ENCODE results near the gene APEX1. TPM values are rescaled to one million over a fixed set of nuclear protein-coding genes. Genes with fewer than 3 reads are reported as not detected.

APEX1 gene
- total and polyA plus RNA-seq, 2 of the 8 experiments (the other 6 are each of a cell fraction or from before 2014, with no cell fraction given), result 384 to 700 TPM

GRCh38 chr14:20455355-20456300 lies 602 bp downstream of the APEX1 start:
- H3K4me3 ChIP-seq (ENCODE audit: extremely low read depth in 1 of 4, insufficient read depth in 2 of 4, low read depth in 3 of 4, low read length in 4 of 4), result peak overlapping the region; percentile 86 to 95 (median 90)
- peak overlapping the region; percentile 24 for H3K56ac ChIP-seq (replicated peaks; ENCODE audit: insufficient read length, low read depth, low read length)
- H4K20me1 ChIP-seq (replicated peaks in 1 of 2; ENCODE audit: control insufficient read depth in 1 of 2, insufficient read depth in 2 of 2, low read length in 2 of 2), result peaks cover 0 to 10% of the 10 kb centered on the region in 2 experiments
- DNase-seq (ENCODE audit: low read depth in 1 of 2, low spot score in 2 of 2) (no peak), FAIRE-seq (no peak)
- H2AFZ ChIP-seq (ENCODE audit: low read length), result no peak overlapping the region; the same call in 1 of the 2 replicates
- peak overlapping the region; percentile 86; the same call in 1 of the 2 replicates for H4K8ac ChIP-seq (ENCODE audit: extremely low read depth, insufficient read depth, low read length)
- H3K18ac ChIP-seq (ENCODE audit: extremely low read depth, low read length), result peak overlapping the region; percentile 84; the same call in 1 of the 2 replicates
- H2AK5ac ChIP-seq (ENCODE audit: low read depth, low read length), result peak overlapping the region; percentile 94; the same call in 1 of the 2 replicates
- no peaks in the 10 kb centered on the region for H3K27me3 ChIP-seq (replicated peaks in 1 of 4; ENCODE audit: control insufficient read depth in 3 of 4, extremely low read depth in 1 of 4, insufficient read depth in 3 of 4, low read length in 3 of 4)
- peaks cover 24 to 57% (median 39%) of the 10 kb centered on the region in 4 experiments for H3K36me3 ChIP-seq (ENCODE audit: control insufficient read depth in 2 of 4, insufficient read depth in 4 of 4, low read length in 3 of 4)
- no peak overlapping the region for H2BK20ac ChIP-seq (ENCODE audit: low read length)
- peak overlapping the region; percentile 100 for H2BK5ac ChIP-seq (ENCODE audit: low read depth, low read length)
- H3K14ac ChIP-seq (ENCODE audit: insufficient read length), result no peak overlapping the region
- peak overlapping the region; percentile 46 for H4K91ac ChIP-seq (replicated peaks; ENCODE audit: insufficient read length, low read length)
- peaks cover 5 to 48% of the 10 kb centered on the region in 2 experiments for H3K79me2 ChIP-seq (ENCODE audit: control insufficient read depth in 1 of 2, insufficient read depth in 2 of 2, low read length in 2 of 2)
- peaks cover 0 to 10% (median 1%) of the 10 kb centered on the region in 4 experiments; a peak in 4 of 7 replicates for H3K4me1 ChIP-seq (replicated peaks in 1 of 4; ENCODE audit: control insufficient read depth in 3 of 4, insufficient read depth in 4 of 4, low read length in 3 of 4)
- ChIA-PET POLR2A (ENCODE audit: partially characterized antibody) (interaction anchor here (0.5 to 5.5 kb wide), 45 partner anchors 9 to 545 kb away, joined by 3 to 88 read pairs (median 4); partner anchors contain the start of genes KLHL33, PARP2, PNP and TEP1), CTCF (ENCODE audit: partially characterized antibody) (interaction anchor here (0.5 to 3.7 kb wide), 9 partner anchors 9 to 151 kb away, joined by 3 to 9 read pairs (median 3); partner anchors contain the start of gene TEP1)
- H3K9me3 ChIP-seq (ENCODE audit: insufficient read depth in 2 of 2, low read depth in 1 of 2, low read length in 1 of 2), result no peaks in the 10 kb centered on the region
- H3K23me2 ChIP-seq (ENCODE audit: low read depth, low read length), result peaks cover 11% of the 10 kb centered on the region
- H2BK120ac ChIP-seq (replicated peaks; ENCODE audit: low read depth, low read length), result no peak overlapping the region
- H2BK12ac ChIP-seq (ENCODE audit: low read depth, low read length), result no peak overlapping the region; the same call in 1 of the 2 replicates
- 0 out of 2 replicates have a peak, but pooled peaks cover 4% of the 10 kb centered on the region for H3K79me1 ChIP-seq (ENCODE audit: low read depth, low read length)
- peak overlapping the region; percentile 1 for H4K5ac ChIP-seq (ENCODE audit: insufficient read length, low read depth, low read length)
- peak overlapping the region; percentile 74 to 79 for H3K4me2 ChIP-seq (ENCODE audit: insufficient read depth in 1 of 2, low read depth in 2 of 2, low read length in 2 of 2)
- peak overlapping the region; percentile 96 to 100 (median 98) for H3K9ac ChIP-seq (replicated peaks in 1 of 4; ENCODE audit: extremely low read depth in 1 of 4, low read depth in 3 of 4, low read length in 3 of 4)
- H3K23ac ChIP-seq (ENCODE audit: insufficient read length), result no peak overlapping the region
- H3K27ac ChIP-seq (ENCODE audit: low read depth, low read length), result peak overlapping the region; percentile 99
- no peak overlapping the region for H2BK15ac ChIP-seq (ENCODE audit: low read length)
- WGBS, 2 experiments (ENCODE audit: extremely low coverage in 1 of 2, insufficient coverage in 1 of 2, insufficient read length in 1 of 2, insufficient replicate concordance in 2 of 2, low coverage in 1 of 2, low lambda C conversion rate in 2 of 2, missing lambda C conversion rate in 1 of 2), result 5% methylated on average over 39 of the region's 39 CpGs; no CpG with 5 or more reads in 1 of the 2 experiments
- peak overlapping the region; percentile 1 for H3K4ac ChIP-seq (replicated peaks; ENCODE audit: insufficient read length, low read depth, low read length)
- TF ChIP-seq TAF7 (optimal IDR thresholded peaks at IDR 0.05; ENCODE audit: borderline replicate concordance, low read depth, low read length) (peak; percentile 2), ASH2L (IDR thresholded peaks at IDR 0.05; ENCODE audit: low read length) (peak; percentile 30), POLR2AphosphoS5 (IDR thresholded peaks at IDR 0.05; ENCODE audit: low read depth, low read length) (peak; percentile 47; the same call in 1 of the 2 replicates), CREB1 (IDR thresholded peaks at IDR 0.05) (0 out of 2 replicates have a peak, but pooled peaks have one; percentile 4), JUND (IDR thresholded peaks at IDR 0.05; ENCODE audit: low read length) (no peak), SIN3A (conservative IDR thresholded peaks at IDR 0.05 in 1 of 2, IDR thresholded peaks at IDR 0.05 in 1 of 2; ENCODE audit: low read depth in 1 of 2, low read length in 2 of 2) (peak; percentile 12 to 23; a peak in 1 of 4 replicates), HDAC6 (IDR thresholded peaks at IDR 0.05; ENCODE audit: low read depth, low read length) (no peak), SP1 (IDR thresholded peaks at IDR 0.05; ENCODE audit: low read depth, low read length) (no peak), SIX5 (IDR thresholded peaks at IDR 0.05; ENCODE audit: low read depth, low read length) (no peak), POLR2A (IDR thresholded peaks at IDR 0.05; ENCODE audit: control extremely low read depth in 1 of 2, low read depth in 2 of 2, low read length in 2 of 2) (peak; percentile 7 to 22), KDM5A (IDR thresholded peaks at IDR 0.05; ENCODE audit: low read length) (0 out of 2 replicates have a peak, but pooled peaks have one; percentile 47), SIRT6 (IDR thresholded peaks at IDR 0.05; ENCODE audit: low read length) (no peak)
